Measurements from ENCODE around the gene MMP23B. TPM values are rescaled to one million over a fixed set of nuclear protein-coding genes. Genes with fewer than 3 reads are reported as not detected.
A peak's percentile ranks its signal among the peaks of the same experiment; 100 is the strongest.
"Not testable (repeated sequence)": the region's sequence is repeated elsewhere in the genome, so short reads cannot be mapped to it uniquely, and the experiment has no call there.

MMP23B gene
- total RNA-seq, 4 donors from 2014 or later = 1.8 to 5.9 (median 4.1) TPM

DNA sequence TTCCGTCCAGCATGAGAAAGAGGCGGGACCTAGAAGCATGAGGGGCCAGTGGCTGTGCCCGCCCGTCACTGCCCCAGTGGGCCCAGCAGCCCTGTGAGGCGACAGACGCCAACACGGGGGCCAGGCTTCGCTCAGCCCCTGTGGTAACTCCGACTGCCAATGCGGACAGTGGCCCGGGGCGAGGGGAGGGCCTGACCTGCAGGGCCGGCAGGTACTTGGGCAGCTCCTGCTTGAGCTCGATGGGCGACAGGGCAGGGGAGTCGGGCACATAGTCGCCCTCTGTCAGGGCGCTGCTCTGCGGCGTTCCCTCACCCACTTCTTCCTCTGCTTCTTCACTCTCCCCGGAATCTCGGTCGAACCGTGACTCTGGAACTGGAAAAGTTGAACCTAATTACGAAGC, 8.1 kb downstream of the MMP23B start:
- not testable (repeated sequence) for H3K9me3 ChIP-seq, H3K27me3 ChIP-seq, H3K4me3 ChIP-seq, DNase-seq, H3K4me1 ChIP-seq, H3K27ac ChIP-seq
- peaks cover 0 to 24% (median 0%) of the 10 kb centered on the region in 3 donors for H3K36me3 ChIP-seq

DNA sequence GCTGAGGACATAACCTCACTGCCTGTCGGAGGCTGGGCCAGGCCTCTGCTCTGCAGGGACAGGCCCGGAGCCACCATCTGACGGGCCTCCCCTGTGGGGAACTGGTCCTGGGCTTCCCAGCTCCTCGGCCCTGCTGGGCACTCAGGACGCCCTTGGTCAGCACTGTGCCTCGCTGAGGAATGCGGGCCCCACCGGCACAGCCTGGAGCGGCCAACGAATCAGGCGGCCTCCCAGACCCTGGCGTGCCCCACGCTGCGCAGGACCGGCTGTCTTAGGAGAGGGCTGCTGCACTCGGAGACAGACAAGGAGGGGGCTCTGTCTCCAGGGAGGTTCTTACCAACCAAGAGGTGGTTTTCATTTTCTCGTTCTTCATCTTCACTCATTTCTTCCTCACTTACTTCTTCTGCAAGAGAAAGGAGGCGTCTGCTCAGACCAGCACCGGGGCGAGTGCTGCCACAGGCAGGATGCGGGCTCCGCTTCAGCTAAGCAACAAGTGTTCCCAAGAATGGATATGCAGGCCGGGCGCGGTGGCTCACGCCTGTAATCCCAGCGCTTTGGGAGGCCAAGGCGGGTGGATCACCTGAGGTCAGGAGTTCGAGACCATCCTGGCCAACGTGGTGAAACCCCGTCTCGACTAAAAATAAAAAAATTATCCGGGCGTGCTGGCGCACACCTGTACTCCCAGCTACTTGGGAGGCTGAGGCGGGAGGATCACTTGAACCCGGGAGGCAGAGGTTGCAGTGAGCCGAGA, 8.9 kb downstream of the MMP23B start:
- H3K27ac ChIP-seq, DNase-seq, H3K27me3 ChIP-seq, H3K4me1 ChIP-seq, H3K4me3 ChIP-seq, H3K9me3 ChIP-seq: not testable (repeated sequence)
- H3K36me3 ChIP-seq = peaks cover 0 to 29% (median 0%) of the 10 kb centered on the region in 3 donors

DNA sequence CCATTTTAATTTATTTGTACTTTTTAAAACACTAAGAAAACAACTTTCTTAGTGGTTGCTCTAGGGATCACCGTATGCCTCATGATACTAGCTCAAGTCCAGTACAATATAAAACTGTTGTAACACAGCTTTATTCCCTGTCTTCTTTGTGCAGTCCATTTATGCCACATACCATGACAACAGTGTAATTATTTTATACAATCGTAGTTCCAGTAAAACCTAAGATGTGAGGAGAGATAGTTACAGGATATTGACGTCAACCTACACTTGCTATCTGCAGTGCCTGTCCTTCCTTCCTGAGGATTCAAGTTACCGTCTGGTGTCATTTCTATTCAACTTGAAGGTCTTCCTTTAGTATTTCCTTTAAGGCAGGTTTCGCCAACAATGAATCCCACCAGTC, 14.4 kb downstream of the MMP23B start:
- H3K27me3 ChIP-seq, H3K9me3 ChIP-seq, H3K27ac ChIP-seq, H3K4me3 ChIP-seq, DNase-seq: not testable (repeated sequence)
- Histone ChIP-seq H3K36me3 (peaks cover 0 to 39% (median 0%) of the 10 kb centered on the region in 3 donors), H3K4me1 (peaks cover 0 to 22% (median 0%) of the 10 kb centered on the region in 4 donors)

DNA sequence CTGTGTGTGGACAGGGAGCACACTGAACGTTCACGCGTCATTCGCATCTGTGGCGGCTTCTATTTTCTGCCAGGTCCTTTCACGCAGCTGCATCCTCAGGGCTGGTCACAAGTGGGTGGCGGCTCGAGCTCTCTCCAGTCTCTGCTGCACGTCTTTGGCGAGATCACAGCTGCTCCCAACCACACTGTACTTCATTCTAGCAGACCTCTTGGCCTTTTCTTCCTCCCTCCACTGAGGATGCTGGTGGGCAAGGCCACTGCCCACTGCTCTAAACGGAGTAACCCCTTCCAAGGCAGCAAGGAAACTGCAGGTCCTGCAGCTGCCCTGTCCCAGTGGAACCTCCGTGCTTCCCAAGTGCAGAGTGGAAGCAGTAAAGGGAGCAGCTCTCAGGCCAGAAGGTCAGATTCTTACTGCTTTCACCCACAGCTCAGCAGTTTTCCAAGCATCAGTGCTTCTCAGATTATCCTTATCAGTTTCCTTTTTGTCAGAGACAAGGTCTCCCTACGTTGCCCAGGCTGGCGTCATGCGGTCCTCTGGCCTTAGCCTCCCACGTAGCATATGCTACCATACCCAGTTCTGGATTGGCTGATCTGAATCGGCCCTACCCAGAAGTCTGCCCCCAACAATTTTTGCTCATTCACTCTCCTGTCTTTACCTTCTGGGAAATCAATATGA, 15.7 kb downstream of the MMP23B start:
- Histone ChIP-seq H3K36me3 (peaks cover 0 to 53% (median 0%) of the 10 kb centered on the region in 3 donors), H3K4me1 (peaks cover 0 to 22% (median 0%) of the 10 kb centered on the region in 4 donors), H3K27ac (peak overlapping the region in 3 of 4 donors; percentile 45 to 95 (median 80))
- not testable (repeated sequence) for H3K27me3 ChIP-seq, H3K4me3 ChIP-seq, H3K9me3 ChIP-seq
- peak in 2 of 3 donors; percentile 72 to 74 for DNase-seq

DNA sequence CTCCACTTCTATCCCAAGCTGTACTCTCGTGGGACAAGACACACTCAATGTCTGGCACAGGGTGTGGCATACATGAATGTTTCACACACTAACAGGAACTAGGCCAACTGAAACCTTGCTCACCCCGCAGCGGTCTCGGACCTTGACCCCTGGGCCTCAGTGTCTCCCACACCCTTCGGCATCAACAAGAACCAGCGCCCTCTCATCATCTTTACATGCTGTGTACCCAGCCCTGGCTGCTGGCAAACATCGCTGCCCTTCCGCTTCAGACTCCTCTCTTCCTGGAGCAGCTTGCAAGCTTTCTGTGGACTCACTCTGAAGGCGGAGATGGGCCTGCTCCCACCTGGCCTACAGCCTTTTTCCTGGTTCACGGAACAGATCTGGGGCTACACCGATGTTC, 16.3 kb downstream of the MMP23B start:
- H3K27ac ChIP-seq = peak overlapping the region in 3 of 4 donors; percentile 56 to 95 (median 80)

DNA sequence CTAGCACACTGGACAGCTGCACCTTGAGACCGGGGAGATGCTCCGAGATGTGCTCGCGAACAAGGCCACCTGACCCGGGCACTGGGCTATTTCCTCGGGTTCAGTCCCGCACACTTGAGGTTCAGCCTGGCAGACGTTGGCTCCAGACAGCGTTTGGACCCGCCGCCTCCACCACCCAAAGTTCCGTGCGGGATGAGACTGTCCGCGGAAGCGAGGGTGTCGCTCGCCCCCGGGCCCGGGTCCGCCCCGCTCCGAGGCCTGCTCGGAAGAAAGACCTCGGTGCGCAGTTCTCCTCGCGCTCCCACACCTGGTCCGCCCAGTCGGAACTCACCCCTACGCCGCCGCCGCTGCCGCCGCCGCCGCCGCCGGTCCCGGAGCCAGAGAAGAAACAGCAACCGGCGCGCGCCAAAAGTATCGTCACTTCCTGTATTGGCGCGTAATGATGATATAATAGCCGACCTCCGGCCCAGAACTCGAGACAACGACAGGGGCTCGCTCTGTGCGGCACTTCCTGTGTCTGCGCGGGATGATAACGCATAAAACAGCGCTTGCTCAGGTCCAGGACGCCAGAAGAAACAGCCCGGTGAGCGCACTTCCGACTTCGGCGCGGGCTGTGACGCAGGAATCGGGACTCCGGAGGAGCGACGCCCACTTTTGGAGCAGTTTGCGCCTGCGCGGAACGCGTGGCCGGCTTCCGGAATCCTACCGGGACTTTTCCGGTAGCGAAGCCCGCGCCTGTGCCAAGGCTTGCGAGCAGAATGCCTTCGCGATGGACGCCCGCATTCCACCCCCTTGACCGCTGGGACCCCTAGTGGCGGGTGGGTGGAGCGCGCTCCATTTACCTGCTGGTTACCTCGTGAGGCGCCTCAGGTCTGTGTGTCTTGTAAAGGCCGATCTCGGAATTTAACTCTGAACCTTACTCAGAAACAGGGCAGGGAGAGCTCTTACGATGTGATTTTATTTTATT, 26.9 kb downstream of the MMP23B start, which contains the start of gene CDK11B:
CDK11B (minus strand) TSS at position 422 of the 967 bp plus-strand sequence. CDS start 1,519 bp downstream, outside the sequence.
- Histone ChIP-seq H3K4me3 (peak within 1 kb of the TSS; percentile 67 to 72 (median 70)), H3K4me1 (peaks cover 0 to 18% (median 2%) of the 10 kb centered on the region in 4 donors), H3K36me3 (peaks cover 0 to 40% (median 0%) of the 10 kb centered on the region in 3 donors), H3K27ac (peak within 1 kb of the TSS; percentile 87 to 99 (median 98))
- TF ChIP-seq, protein P1, sequence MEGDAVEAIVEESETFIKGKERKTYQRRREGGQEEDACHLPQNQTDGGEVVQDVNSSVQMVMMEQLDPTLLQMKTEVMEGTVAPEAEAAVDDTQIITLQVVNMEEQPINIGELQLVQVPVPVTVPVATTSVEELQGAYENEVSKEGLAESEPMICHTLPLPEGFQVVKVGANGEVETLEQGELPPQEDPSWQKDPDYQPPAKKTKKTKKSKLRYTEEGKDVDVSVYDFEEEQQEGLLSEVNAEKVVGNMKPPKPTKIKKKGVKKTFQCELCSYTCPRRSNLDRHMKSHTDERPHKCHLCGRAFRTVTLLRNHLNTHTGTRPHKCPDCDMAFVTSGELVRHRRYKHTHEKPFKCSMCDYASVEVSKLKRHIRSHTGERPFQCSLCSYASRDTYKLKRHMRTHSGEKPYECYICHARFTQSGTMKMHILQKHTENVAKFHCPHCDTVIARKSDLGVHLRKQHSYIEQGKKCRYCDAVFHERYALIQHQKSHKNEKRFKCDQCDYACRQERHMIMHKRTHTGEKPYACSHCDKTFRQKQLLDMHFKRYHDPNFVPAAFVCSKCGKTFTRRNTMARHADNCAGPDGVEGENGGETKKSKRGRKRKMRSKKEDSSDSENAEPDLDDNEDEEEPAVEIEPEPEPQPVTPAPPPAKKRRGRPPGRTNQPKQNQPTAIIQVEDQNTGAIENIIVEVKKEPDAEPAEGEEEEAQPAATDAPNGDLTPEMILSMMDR (IDR thresholded peaks at IDR 0.05) = peak in 4 of 6 experiments; percentile 17 to 43 (median 35)
- peak; percentile 56 to 77 for TF ChIP-seq POLR2A (IDR thresholded peaks at IDR 0.05)
- not testable (repeated sequence) for H3K9me3 ChIP-seq, H3K27me3 ChIP-seq
- peak; percentile 95 to 96 (median 96) for DNase-seq

More for the DNA sequence above, 16.3 kb downstream of the MMP23B start:
- DNase-seq = peak in 2 of 3 donors; percentile 89 to 93
- H3K27me3 ChIP-seq, H3K9me3 ChIP-seq, H3K4me3 ChIP-seq: not testable (repeated sequence)
- TF ChIP-seq POLR2A (IDR thresholded peaks at IDR 0.05) = peak; percentile 65 to 74
- peaks cover 0 to 22% (median 0%) of the 10 kb centered on the region in 4 donors for H3K4me1 ChIP-seq
- H3K36me3 ChIP-seq = peaks cover 0 to 59% (median 0%) of the 10 kb centered on the region in 3 donors

DNA sequence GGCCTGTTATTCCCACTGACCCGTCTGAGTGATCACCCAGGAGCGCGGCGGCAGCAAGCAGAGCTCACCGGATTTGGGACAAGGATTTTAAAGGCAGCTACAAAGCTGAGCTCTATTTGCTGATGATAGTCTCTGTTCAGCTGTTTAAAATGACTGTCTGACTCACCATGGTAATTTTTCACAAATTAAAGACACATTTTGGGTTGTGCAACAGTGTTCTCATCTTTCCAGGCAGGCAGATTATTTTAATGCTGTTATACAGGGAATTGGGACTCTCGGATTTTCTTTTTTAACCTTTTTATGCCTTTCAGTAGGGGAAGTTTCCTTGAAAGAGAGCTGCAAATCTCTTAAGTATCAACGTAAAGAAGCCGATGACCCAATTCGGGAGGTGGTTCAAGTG, 30.4 kb downstream of the MMP23B start:
- not testable (repeated sequence) for H3K9me3 ChIP-seq, H3K4me3 ChIP-seq, H3K27me3 ChIP-seq, DNase-seq, H3K4me1 ChIP-seq
- Histone ChIP-seq H3K36me3 (peaks cover 0 to 33% (median 0%) of the 10 kb centered on the region in 3 donors), H3K27ac (peak overlapping the region in 1 of 4 donors; percentile 32)

DNA sequence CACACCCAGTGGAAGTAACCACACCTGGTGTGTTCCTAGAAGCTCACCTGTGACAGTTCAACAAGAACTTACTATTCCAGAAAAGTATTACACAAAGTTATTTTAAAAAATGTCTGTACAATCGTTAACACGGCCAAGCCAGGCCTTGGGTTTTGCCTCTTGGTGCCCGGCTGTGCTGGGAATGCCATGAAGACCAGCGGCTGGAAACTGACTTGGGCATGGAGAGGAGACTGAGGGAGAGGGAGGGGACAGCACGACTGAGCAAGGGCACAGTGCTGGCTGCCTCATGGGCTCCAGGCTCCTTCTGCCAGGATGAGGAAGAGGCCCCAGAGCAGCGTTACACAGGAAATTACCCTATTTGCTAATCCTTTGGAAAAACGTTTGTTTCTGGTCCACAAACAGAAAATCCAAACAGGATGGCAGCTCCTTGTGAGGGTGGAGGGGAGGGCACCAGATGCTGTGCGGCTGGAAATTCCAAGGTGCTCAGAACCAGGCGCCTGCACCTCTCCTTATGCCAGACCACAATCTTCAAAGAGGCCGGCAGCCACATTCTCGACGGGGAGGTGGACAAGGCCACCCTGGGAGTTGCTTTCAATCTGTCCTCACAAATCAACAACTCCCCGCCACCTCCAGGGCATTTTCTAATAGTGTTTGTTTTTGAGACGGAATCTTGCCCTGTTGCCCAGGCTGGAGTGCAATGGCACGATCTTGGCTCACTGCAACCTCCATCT, 31.0 kb downstream of the MMP23B start:
- H3K4me3 ChIP-seq, H3K4me1 ChIP-seq, H3K9me3 ChIP-seq, H3K27me3 ChIP-seq: not testable (repeated sequence)
- peak in 1 of 3 donors; percentile 41 for DNase-seq
- H3K36me3 ChIP-seq = peaks cover 0 to 40% (median 0%) of the 10 kb centered on the region in 3 donors
- peak overlapping the region in 1 of 4 donors; percentile 32 for H3K27ac ChIP-seq

DNA sequence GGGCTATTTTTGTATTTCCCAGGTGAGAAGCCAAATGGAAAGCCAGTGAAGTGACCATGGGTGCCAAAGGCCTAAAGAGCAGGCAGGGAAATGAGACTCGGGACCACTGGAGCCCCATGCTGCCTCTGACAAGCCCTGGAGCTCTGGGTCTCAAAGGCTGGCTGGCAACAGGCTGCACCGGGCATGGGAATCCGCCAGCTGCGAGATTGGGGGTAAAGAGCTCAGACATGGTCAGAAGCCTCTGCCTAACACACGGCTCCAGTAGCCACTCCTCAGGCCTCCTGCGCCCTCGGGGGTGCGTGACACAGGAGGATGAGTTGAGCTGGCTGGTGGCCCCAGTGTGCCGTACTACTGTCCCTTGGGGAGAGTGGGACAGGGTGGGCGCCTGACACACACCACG, 32.3 kb downstream of the MMP23B start:
- not testable (repeated sequence) for H3K9me3 ChIP-seq, H3K4me1 ChIP-seq, DNase-seq, H3K4me3 ChIP-seq, H3K27me3 ChIP-seq, H3K27ac ChIP-seq
- H3K36me3 ChIP-seq = peaks cover 0 to 52% (median 0%) of the 10 kb centered on the region in 3 donors

Measured in Peyer's patch (tissue), 4 donors.